Left ventricle myocardium inferior (tissue), 1 donor: ENCODE results near the gene ZSCAN10. TPM values are rescaled to one million over a fixed set of nuclear protein-coding genes. Genes with fewer than 3 reads are reported as not detected.

ENCODE experiments used
- DNase-seq: peaks from one replicate; pipeline ENCODE4 v3.0.0-alpha.2; 2020
- H3K27ac ChIP-seq: fragments of 200-600 bp; replicated peaks from 2 replicates; pipeline ENCODE4 v1.8.0; 2021
- H3K27me3 ChIP-seq: fragments of 200-600 bp; 2 replicates; pipeline ENCODE4 v1.8.0; 2021; ENCODE audit warnings: low read depth
- H3K36me3 ChIP-seq: fragments of 200-600 bp; 2 replicates; pipeline ENCODE4 v1.8.0; 2021
- H3K4me1 ChIP-seq: fragments of 200-600 bp; 2 replicates; pipeline ENCODE4 v1.8.0; 2021
- H3K4me3 ChIP-seq: fragments of 200-600 bp; 2 replicates; pipeline ENCODE4 v1.8.0; 2021; ENCODE audit warnings: mild to moderate bottlenecking, moderate library complexity
- H3K9me3 ChIP-seq: fragments of 200-600 bp; replicated peaks from 2 replicates; pipeline ENCODE4 v1.8.0; 2021
- CTCF ChIP-seq: fragments of 200-600 bp; IDR thresholded peaks from 2 replicates; pipeline ENCODE4 v1.8.0; 2021; ENCODE audit warnings: antibody characterized with exemption, mild to moderate bottlenecking, borderline replicate concordance
- intact Hi-C: fragments of 100-400 bp; cut with micrococcal nuclease; formaldehyde crosslinking; loops from one replicate; pipeline ENCODE4 v1.11.0; 2022
- total RNA-seq: library from RNA; stranded (reverse); fragmentation: NEBNext Ultra II Directional; extraction: Animal tissue kit (Norgen Biotek cat#: 25700); gene quantifications from one replicate; pipeline ENCODE4 v1.2.1, GENCODE V29; 2021
- donor health status: DM: no; HTN: yes; CAD: no; lungs with severe emphysema.

ZSCAN10 gene
- total RNA-seq, 1 donor from 2014 or later = not detected

- H3K27ac ChIP-seq = no peak overlapping the region
- H3K4me3 ChIP-seq = no peak overlapping the region
- no peaks in the 10 kb centered on the region for H3K9me3 ChIP-seq
- H3K36me3 ChIP-seq = no peaks in the 10 kb centered on the region
- TF ChIP-seq CTCF = peak; percentile 26
- H3K27me3 ChIP-seq = peaks cover 37% of the 10 kb centered on the region
- H3K4me1 ChIP-seq = peaks cover 13% of the 10 kb centered on the region
- intact Hi-C loops = no loop called here
- DNase-seq = no peak
Observed at GRCh38 chr16:3095869-3096268, 3.2 kb downstream of the ZSCAN10 start.

DNA sequence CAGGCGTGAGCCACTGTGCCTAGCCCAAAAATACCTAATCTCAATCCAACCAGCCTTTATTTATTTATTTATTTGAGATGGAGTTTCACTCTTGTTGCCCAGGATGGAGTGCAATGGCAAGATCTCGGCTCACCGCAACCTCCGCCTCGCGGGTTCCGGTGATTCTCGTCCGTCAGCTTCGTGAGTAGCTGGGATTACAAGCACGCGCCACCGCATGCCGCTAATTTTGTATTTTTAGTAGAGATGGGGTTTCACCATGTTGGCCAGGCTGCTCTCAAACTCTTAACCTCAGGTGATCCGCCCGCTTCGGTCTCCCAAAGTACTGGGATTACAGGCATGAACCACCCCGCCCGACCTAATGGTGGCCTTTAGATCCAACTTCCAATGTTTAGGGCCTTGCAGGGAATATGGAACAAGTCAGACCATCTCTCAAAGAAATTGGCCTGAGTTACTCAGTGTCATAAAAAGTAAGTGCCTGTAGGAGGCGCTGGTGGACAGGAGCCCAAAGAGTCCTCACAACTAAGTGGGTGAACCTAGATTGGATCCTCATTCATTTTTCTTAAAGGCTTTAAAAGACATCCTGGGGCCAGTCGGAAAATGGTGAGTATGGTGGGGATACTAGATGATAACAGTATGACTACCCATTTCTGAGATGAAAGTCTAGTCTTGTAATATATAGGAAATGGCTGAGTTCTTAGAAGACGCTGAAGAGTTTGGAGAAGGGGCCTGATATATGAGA, 4.6 kb downstream of the ZSCAN10 start:
- intact Hi-C loops = no loop called here
- H3K27me3 ChIP-seq = peaks cover 33% of the 10 kb centered on the region

DNA sequence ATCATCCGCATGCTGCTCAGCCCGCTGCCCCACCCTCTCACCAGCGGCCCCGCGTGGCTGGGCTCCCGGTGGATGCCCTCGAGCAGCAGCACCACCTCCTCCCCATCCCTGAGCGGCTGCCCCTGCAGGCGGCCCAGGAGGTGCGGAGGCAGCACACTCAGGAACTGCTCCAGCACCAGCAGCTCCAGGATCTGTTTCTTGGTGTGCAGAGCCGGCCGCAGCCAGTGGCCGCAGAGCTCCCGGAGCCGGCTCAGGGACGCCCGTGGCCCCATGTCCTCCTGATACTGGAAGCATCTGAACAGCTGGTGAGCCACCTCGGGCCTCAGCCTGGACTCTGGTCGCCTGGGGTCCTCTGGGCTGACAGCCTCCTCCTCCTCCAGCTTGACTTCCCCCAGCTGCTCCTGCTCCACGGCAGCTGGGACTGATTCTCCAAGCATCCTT, 6.6 kb downstream of the ZSCAN10 start:
- DNase-seq = no peak
- H3K4me1 ChIP-seq = peaks cover 10% of the 10 kb centered on the region
- no peaks in the 10 kb centered on the region for H3K9me3 ChIP-seq
- intact Hi-C loops = no loop called here
- no peaks in the 10 kb centered on the region for H3K36me3 ChIP-seq
- H3K27me3 ChIP-seq = peaks cover 27% of the 10 kb centered on the region
- H3K27ac ChIP-seq = no peak overlapping the region
- H3K4me3 ChIP-seq = no peak overlapping the region
- no peak for TF ChIP-seq CTCF

More for the DNA sequence above, 4.6 kb downstream of the ZSCAN10 start:
- Histone ChIP-seq H3K36me3 (no peaks in the 10 kb centered on the region), H3K27ac (no peak overlapping the region), H3K4me1 (peaks cover 1% of the 10 kb centered on the region), H3K9me3 (no peaks in the 10 kb centered on the region), H3K4me3 (no peak overlapping the region)
- TF ChIP-seq CTCF = peak; percentile 57
- DNase-seq = no peak

DNA sequence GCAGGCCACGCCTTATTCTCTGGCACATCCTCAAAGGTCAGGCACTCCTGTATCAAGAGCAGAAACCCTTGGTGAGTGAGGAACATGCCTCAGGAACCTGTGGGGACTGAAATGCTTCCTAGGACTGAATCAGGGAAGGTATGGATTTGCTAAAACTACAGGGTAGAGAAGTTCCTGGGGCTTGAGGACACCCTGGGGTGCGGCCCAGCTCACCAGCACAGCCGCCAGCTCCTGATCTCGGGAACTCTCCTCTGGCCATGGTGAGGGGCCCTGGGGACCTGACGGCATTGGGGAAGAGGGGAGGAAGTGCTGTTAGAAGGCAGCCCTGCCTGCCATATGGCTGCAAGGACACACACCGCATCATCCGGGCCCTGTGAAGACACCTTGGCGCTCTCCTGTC, 7.5 kb downstream of the ZSCAN10 start:
- peaks cover 20% of the 10 kb centered on the region for H3K4me1 ChIP-seq
- no peak overlapping the region for H3K4me3 ChIP-seq
- H3K27me3 ChIP-seq = peaks cover 27% of the 10 kb centered on the region
- intact Hi-C loops = no loop called here
- no peaks in the 10 kb centered on the region for H3K36me3 ChIP-seq
- no peak overlapping the region for H3K27ac ChIP-seq
- H3K9me3 ChIP-seq = no peaks in the 10 kb centered on the region
- DNase-seq = no peak
- no peak for TF ChIP-seq CTCF

DNA sequence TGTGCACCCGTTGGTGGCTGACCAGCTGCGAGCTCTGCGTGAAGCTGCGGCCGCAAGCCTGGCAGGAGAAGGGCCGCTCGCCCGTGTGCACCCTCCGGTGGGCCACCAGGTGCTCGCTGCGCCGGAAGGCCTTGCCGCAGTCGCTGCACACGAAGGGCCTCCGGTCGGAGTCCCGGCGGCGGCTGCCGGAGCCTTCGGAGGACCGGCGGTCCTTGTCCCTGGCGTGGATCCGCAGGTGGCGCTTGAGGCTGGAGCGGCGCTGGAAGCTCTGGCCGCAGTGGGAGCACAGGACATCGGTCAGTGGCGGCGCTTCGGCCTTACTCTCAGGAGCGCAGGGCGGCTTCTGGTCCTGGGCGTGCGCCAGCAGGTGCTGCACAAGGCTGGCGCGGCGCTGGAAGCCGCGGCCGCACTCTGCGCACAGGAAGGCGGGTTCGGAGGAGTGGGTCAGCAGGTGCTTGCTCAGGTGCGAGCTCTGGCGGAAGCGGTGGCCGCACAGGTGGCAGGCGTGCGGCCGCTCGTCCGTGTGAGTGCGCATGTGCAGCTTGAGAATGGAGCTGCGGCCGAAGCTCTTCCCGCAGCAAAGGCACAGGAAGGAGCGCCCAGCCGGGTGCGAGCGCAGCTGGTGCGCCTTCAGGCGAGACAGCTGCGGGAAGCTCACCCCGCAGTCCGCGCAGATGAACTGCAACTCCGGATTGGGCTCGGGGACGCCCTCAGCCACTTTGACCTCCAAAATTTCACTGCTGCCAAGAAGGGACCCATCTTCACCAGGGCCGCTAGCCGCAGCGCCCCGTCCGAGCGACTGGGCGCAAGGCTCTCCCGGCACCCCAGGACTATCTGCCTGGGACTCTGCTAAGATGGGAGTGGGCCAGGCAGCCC, 9.1 kb downstream of the ZSCAN10 start:
- TF ChIP-seq CTCF = no peak
- no peaks in the 10 kb centered on the region for H3K9me3 ChIP-seq
- no peak for DNase-seq
- H3K4me1 ChIP-seq = peaks cover 32% of the 10 kb centered on the region
- no peak overlapping the region for H3K27ac ChIP-seq
- H3K4me3 ChIP-seq = no peak overlapping the region
- H3K27me3 ChIP-seq = peaks cover 27% of the 10 kb centered on the region
- intact Hi-C loops = no loop called here
- no peaks in the 10 kb centered on the region for H3K36me3 ChIP-seq
